GM04504 (cell line): ENCODE data around the gene PDE1C.

Experiments
- DNase-seq: peaks from one replicate; pipeline ENCODE4 v3.0.0-alpha.2; 2012; ENCODE audit warnings: low read depth

PDE1C gene

GRCh38 chr7:32074787-32075585 is 4.8 kb upstream of the PDE1C start:
- no peak for DNase-seq

DNA sequence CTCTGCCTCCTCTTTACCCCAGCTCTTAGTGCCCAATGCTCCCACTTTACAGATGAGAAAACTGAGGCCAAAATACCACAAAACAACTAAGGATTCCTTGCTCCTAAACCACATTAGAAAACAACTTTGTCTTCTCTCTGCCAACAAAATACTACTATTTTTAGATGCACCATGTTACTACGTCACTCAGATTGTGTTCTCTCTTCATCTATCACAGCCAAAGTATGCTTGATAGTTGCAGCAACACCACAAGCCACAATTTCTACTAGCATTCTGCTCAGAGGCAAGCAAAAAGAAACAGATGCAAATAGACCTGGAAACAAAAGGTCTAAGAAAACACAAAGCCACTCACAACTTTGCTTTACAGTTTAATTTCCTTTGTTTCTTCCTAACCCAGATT is 3.3 kb upstream of the PDE1C start:
- no peak for DNase-seq

- DNase-seq = no peak
These were observed 2.2 kb upstream of the PDE1C start for GRCh38 chr7:32072397-32072796.

DNA sequence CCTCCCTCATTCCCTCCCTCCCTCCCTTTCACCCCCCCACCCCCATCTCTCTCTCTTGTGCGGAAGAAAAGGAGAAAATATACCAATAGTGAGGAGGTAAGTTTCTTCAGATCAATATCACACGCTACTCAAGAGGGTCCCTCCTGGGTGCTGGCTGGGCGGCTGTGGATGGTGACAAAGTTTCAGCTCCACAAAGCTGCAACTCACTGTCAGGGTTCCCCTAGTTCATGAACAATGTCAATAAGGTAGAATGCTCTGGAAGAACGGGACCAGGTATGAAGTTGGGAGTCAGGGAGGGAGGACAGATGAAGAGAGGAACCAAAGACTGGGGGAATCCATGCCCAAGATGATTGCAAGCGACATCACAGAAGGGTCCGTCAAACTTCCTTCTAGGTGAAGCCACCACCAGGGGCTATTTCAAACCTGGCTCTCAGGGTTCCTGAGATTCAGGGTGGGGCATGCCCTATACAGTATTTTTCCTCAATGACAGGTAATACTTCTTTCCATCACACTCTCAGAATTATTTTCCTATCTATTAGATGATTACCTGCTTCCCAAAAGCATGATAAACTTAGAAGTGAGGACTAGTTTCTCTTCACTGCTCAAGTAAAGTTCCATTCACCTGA is 1.4 kb upstream of the PDE1C start:
- DNase-seq = no peak

DNA sequence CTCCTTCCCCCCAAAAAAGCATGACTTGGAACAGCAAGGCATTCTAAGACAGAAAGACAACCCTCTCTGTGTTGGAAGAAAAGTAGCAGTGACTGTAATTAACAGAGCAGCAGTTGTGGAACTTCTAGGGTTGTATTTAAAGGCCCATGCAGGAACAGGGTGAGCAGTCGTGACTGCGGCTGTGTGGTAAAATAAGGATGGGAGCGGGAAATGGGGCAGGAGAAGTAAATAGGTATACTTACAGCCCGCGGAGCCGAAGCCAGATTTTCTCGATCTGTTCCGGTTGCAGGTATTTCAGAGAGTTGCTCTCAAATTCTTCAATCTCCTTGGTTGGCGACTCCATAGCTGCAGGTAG is 179 bp downstream of the PDE1C start:
- no peak for DNase-seq

DNA sequence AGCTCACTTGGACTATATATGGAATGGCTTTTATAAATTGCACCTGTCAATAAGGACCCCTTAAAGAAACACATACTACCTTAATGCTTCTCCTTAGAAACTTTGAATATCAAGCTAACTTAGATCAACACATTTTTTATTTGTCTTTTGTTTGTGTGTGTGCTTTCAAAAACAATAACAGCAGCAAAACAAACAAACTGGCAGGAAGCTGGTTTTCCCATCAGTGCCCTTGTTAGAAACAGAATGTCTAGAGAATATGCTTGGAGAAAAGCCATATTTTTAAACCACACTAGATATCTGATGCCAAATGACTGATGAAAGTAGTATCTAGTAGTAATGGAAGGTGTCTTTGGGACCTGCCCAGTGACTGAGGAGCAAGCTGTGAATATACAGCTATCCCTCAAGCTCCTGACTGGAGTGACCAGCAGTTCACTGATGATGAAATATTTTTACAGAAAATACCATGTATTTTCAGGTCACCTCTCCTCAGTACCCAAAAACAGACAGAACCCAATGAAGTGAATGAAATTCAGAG is 1.0 kb downstream of the PDE1C start:
- no peak for DNase-seq

DNA sequence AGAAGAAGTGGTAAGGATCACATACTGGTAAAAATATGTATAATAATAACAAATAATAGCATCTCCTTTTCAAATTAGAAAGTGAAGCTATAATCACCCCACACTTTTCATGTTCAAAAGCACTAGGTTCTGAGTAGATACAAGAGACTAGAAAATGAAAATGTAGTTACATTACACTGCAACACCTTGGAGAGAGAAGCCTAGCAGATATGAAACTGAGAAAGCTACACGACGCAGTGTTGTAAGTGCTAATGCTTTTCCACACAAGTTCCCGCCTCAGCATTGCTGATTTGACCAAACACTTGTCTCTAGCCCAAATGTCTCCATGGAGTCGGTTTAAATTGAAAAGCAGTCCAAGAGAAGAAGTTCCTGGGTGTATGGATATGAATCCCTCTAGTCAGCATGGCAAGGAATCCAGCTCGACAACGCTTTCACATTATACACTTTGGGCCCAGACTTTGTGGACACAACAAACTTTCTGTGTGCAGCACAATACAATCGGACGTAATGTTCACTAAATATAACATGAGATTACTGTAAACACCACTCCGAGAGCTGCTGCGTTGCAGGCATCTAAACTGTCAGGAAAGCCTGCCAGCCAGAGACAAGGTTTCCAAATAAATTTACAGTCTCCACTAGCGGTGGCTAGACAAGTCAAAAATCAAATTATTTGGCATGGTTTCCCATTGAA is 1.7 kb downstream of the PDE1C start:
- no peak for DNase-seq

- DNase-seq = no peak
These were observed 3.8 kb downstream of the PDE1C start for GRCh38 chr7:32066441-32066840.

DNA sequence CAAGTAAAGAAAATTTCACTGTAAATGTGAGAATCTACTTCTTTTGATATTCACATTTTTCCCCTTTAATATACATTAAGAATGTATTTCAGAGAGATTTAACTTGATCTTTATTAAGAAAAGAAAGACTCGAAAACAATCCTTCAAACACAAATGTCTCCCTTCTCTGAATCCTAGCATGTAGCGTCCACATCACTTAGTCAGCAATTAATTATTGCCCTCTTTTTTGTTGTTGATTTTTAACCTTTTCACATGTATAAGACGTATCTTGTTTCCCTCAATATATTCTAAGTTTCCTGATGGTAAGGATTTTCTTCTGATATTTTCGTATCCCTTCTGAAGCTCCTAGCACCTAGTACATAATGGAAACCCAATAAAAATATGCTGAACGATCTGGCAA is 6.6 kb downstream of the PDE1C start:
- no peak for DNase-seq

GRCh38 chr7:32062150-32062549 is 8.1 kb downstream of the PDE1C start:
- no peak for DNase-seq

DNA sequence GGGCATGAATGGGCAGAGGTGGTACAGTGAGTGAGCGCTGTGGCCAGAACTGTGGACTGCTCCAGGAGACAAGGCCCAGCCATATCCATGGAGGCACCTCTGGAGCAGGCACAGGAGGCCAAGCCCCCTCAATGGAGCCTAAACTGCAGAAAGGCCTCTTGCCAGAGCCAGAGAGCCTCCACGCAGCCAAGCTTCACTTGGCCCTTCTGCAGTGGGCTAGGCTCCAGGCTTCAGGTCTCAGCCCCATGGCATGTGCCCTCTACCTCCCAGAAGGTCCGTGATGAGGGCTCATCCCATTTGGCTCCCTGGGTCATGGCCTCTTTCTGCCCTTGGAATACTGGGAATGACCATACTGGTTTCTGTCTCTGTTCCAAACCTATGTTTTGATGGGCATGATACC is 8.9 kb downstream of the PDE1C start:
- DNase-seq = no peak

DNA sequence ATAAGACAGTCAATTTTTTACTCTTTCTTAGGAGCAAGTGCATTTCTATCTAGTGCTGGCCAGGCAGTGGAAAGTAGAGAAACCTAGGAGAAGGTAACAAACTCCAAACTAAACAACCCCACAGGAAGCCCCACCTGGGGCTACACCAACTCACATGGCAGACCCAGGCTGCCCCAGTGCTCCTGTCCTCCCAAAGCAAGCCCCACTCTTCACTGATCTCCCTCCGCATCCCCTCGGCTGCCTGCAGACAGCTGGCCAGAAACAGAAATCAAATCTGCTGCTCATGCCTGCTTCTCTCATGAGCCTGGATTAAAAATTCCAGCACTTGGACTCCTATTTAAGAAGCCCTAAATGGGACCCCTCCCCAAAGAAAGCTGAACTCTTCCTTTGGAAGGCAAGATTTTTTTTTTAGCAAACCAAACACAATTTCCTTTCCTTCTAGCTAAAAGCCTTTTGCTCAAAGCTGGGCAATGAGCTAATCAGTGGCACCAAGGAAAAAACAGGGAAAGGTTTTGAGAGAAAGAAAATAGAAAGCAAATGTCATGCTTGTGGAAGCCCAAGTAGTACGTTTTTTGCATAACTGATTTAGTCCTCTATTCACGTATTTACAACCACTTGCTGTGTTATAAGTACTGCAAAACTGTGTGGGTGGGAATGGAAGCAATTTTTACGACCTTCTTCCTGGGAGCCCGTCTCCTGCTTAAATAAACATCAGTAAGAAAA is 10.8 kb downstream of the PDE1C start:
- DNase-seq = peak; percentile 10

DNA sequence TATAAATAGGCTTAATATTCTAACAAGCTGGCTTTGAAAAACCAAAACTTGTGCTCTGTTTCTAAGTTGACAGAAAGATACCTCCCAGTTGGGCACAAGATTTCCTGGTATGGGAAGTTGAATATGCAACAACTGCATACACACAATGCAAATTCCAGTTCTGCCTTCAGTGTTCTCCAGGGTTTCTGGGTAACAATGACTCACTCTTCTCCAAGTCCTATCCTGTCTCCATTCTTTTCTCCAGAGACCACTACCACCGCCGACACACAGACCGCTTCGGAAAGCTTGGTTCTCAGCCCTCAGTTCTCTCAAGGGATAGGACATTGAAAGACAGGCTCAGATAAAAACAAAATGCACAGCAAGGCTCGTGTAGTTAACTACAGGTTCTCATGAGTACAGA is 12.2 kb downstream of the PDE1C start:
- no peak for DNase-seq

DNA sequence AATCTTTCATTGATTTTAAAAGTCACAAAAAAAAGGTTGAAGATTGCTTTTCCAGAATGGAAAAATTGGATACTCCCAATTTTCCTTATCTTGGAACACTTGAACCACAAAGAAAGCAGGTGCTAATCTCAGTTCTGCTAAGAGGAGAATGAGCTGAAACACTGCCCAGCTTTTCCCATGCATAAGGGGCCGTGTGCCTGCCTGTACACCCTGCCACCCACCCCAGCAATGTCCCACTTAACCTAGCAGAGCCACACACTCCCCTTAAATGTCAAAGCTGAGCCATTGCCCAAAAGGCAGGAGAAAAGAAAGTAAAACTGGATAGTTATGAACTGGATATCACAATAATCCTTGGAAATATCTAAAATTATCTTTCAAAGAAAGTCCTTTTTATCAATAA is 13.4 kb downstream of the PDE1C start:
- DNase-seq = no peak

- no peak for DNase-seq
These were observed 17.0 kb downstream of the PDE1C start for GRCh38 chr7:32053204-32053603.

DNA sequence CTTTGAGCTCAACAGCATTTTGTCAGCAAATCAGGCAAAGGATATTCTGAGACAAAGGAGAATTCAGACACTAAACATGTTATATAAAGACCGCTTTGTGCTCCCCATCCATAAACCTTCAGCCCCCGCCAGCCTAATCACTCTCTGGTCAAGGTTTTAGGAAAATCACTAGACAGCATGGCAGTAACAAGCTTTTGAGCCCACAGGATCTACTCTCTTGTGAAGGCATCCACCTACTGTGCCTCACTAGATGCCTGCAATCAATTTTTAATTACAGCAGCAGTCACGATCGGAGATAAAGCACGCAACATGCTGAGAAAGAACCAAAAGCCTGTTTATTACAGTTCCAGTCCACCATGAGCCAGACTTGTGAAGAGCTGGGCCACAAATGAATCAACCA is 19.1 kb downstream of the PDE1C start:
- no peak for DNase-seq

DNA sequence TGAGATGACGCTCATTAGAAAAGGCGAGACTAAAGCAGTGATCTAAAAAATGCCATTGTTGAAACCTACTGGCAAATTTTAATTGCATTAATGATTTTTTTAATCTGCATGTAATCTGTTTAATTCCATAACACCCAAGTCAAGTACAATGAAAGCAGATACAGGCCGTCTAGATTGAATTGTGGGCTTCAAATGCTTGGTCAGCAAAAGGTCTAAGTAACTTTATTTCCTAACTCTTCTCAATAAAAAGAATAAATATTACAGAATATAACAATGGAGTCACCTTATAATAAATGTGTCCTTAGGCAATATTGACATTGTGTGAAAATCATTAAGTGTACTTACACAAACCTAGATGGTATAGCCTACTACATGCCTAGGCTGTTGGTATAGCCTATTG is 20.6 kb downstream of the PDE1C start:
- no peak for DNase-seq

- DNase-seq = no peak
These were observed 21.2 kb downstream of the PDE1C start for GRCh38 chr7:32048970-32049491.

DNA sequence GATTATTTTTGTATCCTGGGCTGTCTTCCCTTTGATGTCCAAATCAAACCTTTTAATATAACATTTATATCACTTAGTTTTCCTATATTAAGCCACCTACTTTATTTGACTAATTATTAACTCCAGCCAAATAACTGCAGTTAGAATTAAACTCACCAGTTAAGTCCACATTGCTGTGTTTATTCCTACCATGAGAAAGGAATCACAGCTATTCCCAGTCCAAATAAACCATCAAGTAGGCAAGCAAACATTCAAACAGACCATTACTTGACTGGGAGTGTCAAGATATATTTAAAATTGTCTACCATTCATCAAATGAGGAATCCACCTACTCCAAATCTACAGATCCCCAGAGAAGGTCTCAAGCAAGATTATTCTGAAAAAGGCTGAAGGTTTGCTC is 22.4 kb downstream of the PDE1C start:
- DNase-seq = no peak

- no peak for DNase-seq
These were observed 23.1 kb downstream of the PDE1C start for GRCh38 chr7:32047075-32047474.

GRCh38 chr7:32045228-32045627 is 25.0 kb downstream of the PDE1C start:
- DNase-seq = no peak

DNA sequence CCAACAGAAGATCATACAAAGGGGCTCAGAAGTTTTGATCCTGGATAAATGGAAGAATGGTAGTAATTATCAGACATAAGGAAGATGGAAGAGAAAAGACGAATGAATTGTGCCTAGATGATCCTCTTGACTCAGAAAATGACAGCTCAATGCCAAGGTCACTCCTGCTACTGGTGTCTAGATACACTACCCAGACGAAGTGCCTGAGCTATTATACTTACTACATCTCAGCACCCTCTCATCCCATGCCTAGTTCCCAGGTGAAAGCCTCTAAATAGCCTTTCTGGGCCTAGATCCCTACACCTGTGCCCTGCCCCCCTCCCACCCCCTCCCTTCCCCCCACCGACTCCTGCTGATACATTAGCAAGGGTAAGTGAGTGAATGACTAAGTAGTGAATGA is 25.5 kb downstream of the PDE1C start:
- DNase-seq = no peak
